Ascending aorta (tissue), 2 donors: ENCODE data around the gene PICK1. TPM values are rescaled to one million over a fixed set of nuclear protein-coding genes. Genes with fewer than 3 reads are reported as not detected.

ENCODE experiments used
- DNase-seq, 2 donors: peaks; one replicate each; pipeline ENCODE4 v3.0.0-alpha.2; 2019; ENCODE audit warnings: low spot score in 2 of 2
- H3K27ac ChIP-seq, 2 donors: fragments of 200-600 bp; sonication (generic); one replicate each; pipeline ENCODE4 v1.5.1; 2016 to 2017; ENCODE audit warnings: mild to moderate bottlenecking in 1 of 2
- H3K27me3 ChIP-seq: fragments of 200-600 bp; sonication (generic); one replicate; pipeline ENCODE4 v1.5.1; 2017
- H3K36me3 ChIP-seq, 2 donors: fragments of 200-600 bp; sonication (generic); one replicate each; pipeline ENCODE4 v1.5.1; 2016
- H3K4me1 ChIP-seq, 2 donors: fragments of 200-600 bp; sonication (generic); one replicate each; pipeline ENCODE4 v1.5.1; 2016 to 2017; ENCODE audit warnings: mild to moderate bottlenecking in 1 of 2
- H3K4me3 ChIP-seq, 2 donors: fragments of 200-600 bp; sonication (generic); one replicate each; pipeline ENCODE4 v1.5.1; 2016 to 2017; ENCODE audit warnings: mild to moderate bottlenecking in 1 of 2
- H3K9me3 ChIP-seq, 2 donors: fragments of 200-600 bp; sonication (generic); one replicate each; pipeline ENCODE4 v1.5.1; 2016
- intact Hi-C: fragments of 100-400 bp; cut with DNase I; formaldehyde crosslinking; loops from one replicate; pipeline ENCODE4 v1.15.1; 2023
- total RNA-seq: library from RNA; depleted of rRNA; stranded (reverse); fragments of >200 nt; gene quantifications from one replicate; pipeline ENCODE4 v1.1.0, GENCODE V29; 2016
- TF ChIP-seq, protein P1 (sequence below), 3 experiments: fragments of 200-600 bp in 2 of 3; fragments of 450-650 bp in 1 of 3; sonication (generic) in 2 of 3; IDR thresholded peaks; one replicate each; pipeline ENCODE4 v1.5.1; 2016 to 2019; ENCODE audit warnings: antibody characterized with exemption in 3 of 3, mild to moderate bottlenecking in 1 of 3, moderate library complexity in 1 of 3

The PICK1 gene
- total RNA-seq, 1 donor from 2014 or later, result 88.1 TPM

- Histone ChIP-seq H3K27ac (no peak overlapping the region), H3K4me1 (peaks cover 0 to 16% of the 10 kb centered on the region in 2 donors), H3K4me3 (no peak overlapping the region), H3K27me3 (no peaks in the 10 kb centered on the region), H3K9me3 (no peaks in the 10 kb centered on the region), H3K36me3 (peaks cover 8% of the 10 kb centered on the region in 2 donors)
- TF ChIP-seq, protein P1, sequence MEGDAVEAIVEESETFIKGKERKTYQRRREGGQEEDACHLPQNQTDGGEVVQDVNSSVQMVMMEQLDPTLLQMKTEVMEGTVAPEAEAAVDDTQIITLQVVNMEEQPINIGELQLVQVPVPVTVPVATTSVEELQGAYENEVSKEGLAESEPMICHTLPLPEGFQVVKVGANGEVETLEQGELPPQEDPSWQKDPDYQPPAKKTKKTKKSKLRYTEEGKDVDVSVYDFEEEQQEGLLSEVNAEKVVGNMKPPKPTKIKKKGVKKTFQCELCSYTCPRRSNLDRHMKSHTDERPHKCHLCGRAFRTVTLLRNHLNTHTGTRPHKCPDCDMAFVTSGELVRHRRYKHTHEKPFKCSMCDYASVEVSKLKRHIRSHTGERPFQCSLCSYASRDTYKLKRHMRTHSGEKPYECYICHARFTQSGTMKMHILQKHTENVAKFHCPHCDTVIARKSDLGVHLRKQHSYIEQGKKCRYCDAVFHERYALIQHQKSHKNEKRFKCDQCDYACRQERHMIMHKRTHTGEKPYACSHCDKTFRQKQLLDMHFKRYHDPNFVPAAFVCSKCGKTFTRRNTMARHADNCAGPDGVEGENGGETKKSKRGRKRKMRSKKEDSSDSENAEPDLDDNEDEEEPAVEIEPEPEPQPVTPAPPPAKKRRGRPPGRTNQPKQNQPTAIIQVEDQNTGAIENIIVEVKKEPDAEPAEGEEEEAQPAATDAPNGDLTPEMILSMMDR (IDR thresholded peaks at IDR 0.05), result no peak
- DNase-seq, result no peak
- intact Hi-C loops, result no loop called here
Measured at GRCh38 chr22:38079804-38080203, 22.6 kb downstream of the PICK1 start.

- H3K27ac ChIP-seq, result peak overlapping the region; percentile 37 to 45
- H3K4me1 ChIP-seq, result peaks cover 0 to 16% of the 10 kb centered on the region in 2 donors
- DNase-seq, result no peak
- H3K9me3 ChIP-seq, result no peaks in the 10 kb centered on the region
- TF ChIP-seq, protein P1 (IDR thresholded peaks at IDR 0.05), result no peak
- no peaks in the 10 kb centered on the region for H3K27me3 ChIP-seq
- peak overlapping the region; percentile 51 to 66 for H3K4me3 ChIP-seq
- intact Hi-C loops, result no loop called here
- H3K36me3 ChIP-seq, result peaks cover 2% of the 10 kb centered on the region in 2 donors
Measured at GRCh38 chr22:38080474-38080849, 23.3 kb downstream of the PICK1 start.

- Histone ChIP-seq H3K4me3 (peak overlapping the region; percentile 51 to 66), H3K9me3 (no peaks in the 10 kb centered on the region), H3K27ac (peak overlapping the region; percentile 45 to 60), H3K4me1 (peaks cover 0 to 16% of the 10 kb centered on the region in 2 donors), H3K27me3 (no peaks in the 10 kb centered on the region), H3K36me3 (no peaks in the 10 kb centered on the region)
- DNase-seq, result no peak
- intact Hi-C loops, result no loop called here
- TF ChIP-seq, protein P1 (IDR thresholded peaks at IDR 0.05), result peak in 1 of 3 experiments; percentile 11
Measured at GRCh38 chr22:38080850-38081635, 23.8 kb downstream of the PICK1 start.

DNA sequence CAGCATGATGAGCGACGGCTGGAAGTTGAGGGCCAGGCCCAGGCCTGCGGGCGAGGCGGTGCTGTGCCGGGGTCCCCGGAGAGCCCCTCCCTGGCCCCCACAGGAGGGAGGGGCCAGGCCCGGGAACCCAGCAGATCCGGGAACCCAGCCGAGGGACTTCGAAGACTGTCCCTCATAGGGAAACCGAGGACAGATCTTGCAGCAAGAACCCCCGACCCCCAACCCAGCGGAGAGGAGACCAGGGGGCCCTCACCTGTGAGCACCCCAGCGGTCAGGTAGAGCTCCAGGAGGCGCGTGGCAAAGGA lies 24.4 kb downstream of the PICK1 start:
- DNase-seq, result no peak
- Histone ChIP-seq H3K27ac (peak overlapping the region; percentile 45 to 60), H3K36me3 (no peaks in the 10 kb centered on the region), H3K4me3 (peak overlapping the region; percentile 51 to 66), H3K27me3 (no peaks in the 10 kb centered on the region), H3K9me3 (no peaks in the 10 kb centered on the region), H3K4me1 (peaks cover 0 to 16% of the 10 kb centered on the region in 2 donors)
- TF ChIP-seq, protein P1 (IDR thresholded peaks at IDR 0.05), result no peak
- intact Hi-C loops, result no loop called here

DNA sequence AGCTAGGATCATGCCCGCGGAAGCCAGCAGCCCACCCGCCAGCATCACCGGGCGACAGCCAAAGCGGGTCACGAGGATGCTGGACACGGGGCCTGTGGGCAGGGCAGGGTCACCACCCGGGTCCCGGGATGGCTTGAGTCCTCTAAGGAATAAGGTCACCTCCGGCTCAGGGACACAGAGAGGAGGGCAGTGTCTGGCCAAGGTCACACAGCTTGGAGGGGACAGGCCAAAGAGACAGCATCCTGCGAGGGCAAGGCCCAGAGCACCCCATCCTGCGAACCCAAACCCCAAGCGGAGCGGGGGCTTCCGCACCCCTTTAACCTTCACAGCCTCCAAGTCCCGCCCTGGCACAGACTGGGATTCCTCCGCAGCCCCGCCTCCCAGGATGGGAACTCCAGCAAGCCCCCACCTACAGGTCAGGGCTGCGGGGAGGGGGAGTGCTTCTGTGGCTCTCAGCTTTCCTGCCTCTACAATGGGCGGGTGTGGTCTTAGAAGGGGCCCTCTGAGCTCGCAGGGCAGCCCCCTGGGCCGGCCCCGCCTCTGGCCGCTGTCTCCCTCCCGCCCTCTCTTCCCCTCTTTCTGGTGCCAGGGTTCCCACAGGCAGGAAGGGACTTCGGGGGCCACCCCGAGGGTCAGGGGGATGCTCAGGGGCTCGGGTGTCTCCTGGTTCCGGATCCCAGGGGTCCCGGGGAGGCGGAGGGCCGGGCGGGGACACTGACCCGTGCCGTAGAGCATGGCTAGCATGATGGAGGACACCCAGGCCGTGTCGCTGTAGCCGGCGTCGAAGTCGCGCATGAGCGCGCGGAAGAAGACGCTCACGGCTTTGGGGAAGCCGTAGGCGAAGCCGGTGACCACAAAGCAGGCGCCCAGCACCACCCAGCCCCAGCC lies 25.0 kb downstream of the PICK1 start:
- H3K27ac ChIP-seq, result peak overlapping the region; percentile 45 to 60
- H3K27me3 ChIP-seq, result no peaks in the 10 kb centered on the region
- intact Hi-C loops, result no loop called here
- no peaks in the 10 kb centered on the region for H3K36me3 ChIP-seq
- H3K9me3 ChIP-seq, result no peaks in the 10 kb centered on the region
- DNase-seq, result no peak
- peaks cover 0 to 16% of the 10 kb centered on the region in 2 donors for H3K4me1 ChIP-seq
- H3K4me3 ChIP-seq, result peak overlapping the region; percentile 51 to 66
- TF ChIP-seq, protein P1 (IDR thresholded peaks at IDR 0.05), result no peak
